NB4 (cell line): ENCODE data around the gene TNXB.
A peak's percentile ranks its signal among the peaks of the same experiment; 100 is the strongest.

Source experiments
- DNase-seq: peaks from one replicate; pipeline ENCODE4 v3.0.0; 2010; ENCODE audit warnings: low read depth
- H3K4me3 ChIP-seq: one replicate; pipeline ENCODE4 v1.5.1; 2011; ENCODE audit warnings: mild to moderate bottlenecking, low read depth, low read length, moderate library complexity
- CTCF ChIP-seq: IDR thresholded peaks from one replicate; pipeline ENCODE4 v1.5.1; 2012; ENCODE audit warnings: low read depth, low read length
- MAX ChIP-seq: IDR thresholded peaks from 2 replicates; pipeline ENCODE4 v1.6.1; 2011; ENCODE audit warnings: low read depth, low read length
- MYC ChIP-seq: IDR thresholded peaks from 2 replicates; pipeline ENCODE4 v1.6.1; 2011; ENCODE audit warnings: low read depth, low read length
- POLR2A ChIP-seq: IDR thresholded peaks from 2 replicates; pipeline ENCODE4 v1.6.1; 2011; ENCODE audit warnings: mild to moderate bottlenecking; ENCODE audit not compliant: insufficient read length; ENCODE audit errors: extremely low read depth

The TNXB gene

GRCh38 chr6:32088487-32089049 is 20.6 kb downstream of the TNXB start:
- no peak for DNase-seq
- no peak overlapping the region for H3K4me3 ChIP-seq
- no peak for TF ChIP-seq CTCF
- TF ChIP-seq POLR2A, result no peak
- no peak for TF ChIP-seq MYC
- TF ChIP-seq MAX, result no peak

GRCh38 chr6:32087574-32088486 is 21.3 kb downstream of the TNXB start:
- DNase-seq, result peak; percentile 85
- no peak overlapping the region for H3K4me3 ChIP-seq
- TF ChIP-seq MYC (no peak), CTCF (peak; percentile 50)

GRCh38 chr6:32086661-32087573 is 22.2 kb downstream of the TNXB start:
- H3K4me3 ChIP-seq, result no peak overlapping the region
- TF ChIP-seq MYC (no peak), POLR2A (no peak), MAX (no peak), CTCF (no peak)
- DNase-seq, result peak; percentile 86

- peak; percentile 40 for DNase-seq
- TF ChIP-seq CTCF (peak; percentile 26), MAX (no peak)
- H3K4me3 ChIP-seq, result no peak overlapping the region
These were observed 23.2 kb downstream of the TNXB start for GRCh38 chr6:32085759-32086459.

GRCh38 chr6:32084780-32085179 is 24.4 kb downstream of the TNXB start:
- no peak overlapping the region for H3K4me3 ChIP-seq
- TF ChIP-seq MYC (no peak), MAX (no peak), CTCF (no peak), POLR2A (no peak)
- no peak for DNase-seq
